Measurements from ENCODE around the gene VIL1. TPM values are rescaled to one million over a fixed set of nuclear protein-coding genes. Genes with fewer than 3 reads are reported as not detected.

Gene VIL1
- total and polyA plus RNA-seq, 2 of the 4 experiments (the other 2 are of a cell fraction), result not detected

DNA sequence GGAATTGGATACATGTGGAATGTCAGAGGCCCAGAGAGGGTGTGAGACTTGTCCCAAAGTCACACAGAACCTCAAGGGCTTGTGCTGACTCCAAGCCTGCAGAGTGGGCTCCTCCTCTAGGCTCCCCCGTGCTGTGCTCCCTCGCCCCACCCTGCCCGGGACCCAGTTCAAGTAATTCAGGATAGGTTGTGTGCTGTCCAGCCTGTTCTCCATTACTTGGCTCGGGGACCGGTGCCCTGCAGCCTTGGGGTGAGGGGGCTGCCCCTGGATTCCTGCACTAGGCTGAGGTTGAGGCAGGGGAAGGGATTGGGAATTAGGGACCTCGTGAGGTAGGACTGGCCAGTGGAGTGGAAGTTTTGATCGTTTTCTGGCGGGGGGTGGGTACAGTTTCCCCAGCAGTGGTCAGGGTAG lies 16.4 kb upstream of the VIL1 start:
- Histone ChIP-seq H3K27me3 (ENCODE audit: control insufficient read depth, insufficient read depth, low read length) (no peaks in the 10 kb centered on the region), H3K9me1 (ENCODE audit: insufficient read depth, low read length) (peaks cover 4% of the 10 kb centered on the region; the same call in 1 of the 2 replicates), H3K4me3 (ENCODE audit: insufficient read depth, low read depth, low read length) (no peak overlapping the region), H3K9me3 (ENCODE audit: control insufficient read depth, insufficient read depth, low read length) (no peaks in the 10 kb centered on the region), H3K14ac (replicated peaks; ENCODE audit: low read depth, low read length) (no peak overlapping the region), H3K79me1 (ENCODE audit: low read depth in 1 of 2, low read length in 2 of 2) (peaks cover 4 to 36% of the 10 kb centered on the region in 2 experiments; a peak in 3 of 4 replicates), H2AFZ (replicated peaks; ENCODE audit: low read length, poor library complexity) (no peak overlapping the region), H2BK5ac (ENCODE audit: low read depth, low read length, poor library complexity, severe bottlenecking) (no peak overlapping the region), H3K23ac (ENCODE audit: low read depth, low read length) (no peak overlapping the region), H2AK9ac (replicated peaks; ENCODE audit: low read depth, low read length, poor library complexity) (no peak overlapping the region), H4K91ac (ENCODE audit: insufficient read depth, low read depth, low read length) (no peak overlapping the region), H4K8ac (ENCODE audit: low read depth in 2 of 2, low read length in 2 of 2) (no peak overlapping the region), H3K4me1 (ENCODE audit: control insufficient read depth, insufficient read depth, low read length) (peaks cover 29% of the 10 kb centered on the region), H3K56ac (ENCODE audit: extremely low read depth, insufficient read depth, low read length) (no peak overlapping the region), H4K5ac (ENCODE audit: low read depth, low read length) (no peak overlapping the region), H3K4me2 (ENCODE audit: low read depth, low read length) (no peak overlapping the region), H3K4ac (ENCODE audit: low read depth, low read length) (no peak overlapping the region), H2BK20ac (ENCODE audit: low read depth, low read length) (no peak overlapping the region), H2BK15ac (ENCODE audit: low read depth, low read length) (no peak overlapping the region), H3K36me3 (ENCODE audit: control insufficient read depth, insufficient read depth, low read length) (peaks cover 26% of the 10 kb centered on the region), H3K27ac (ENCODE audit: insufficient read depth, low read length) (no peak overlapping the region), H2AK5ac (ENCODE audit: low read depth, low read length) (no peak overlapping the region), H4K20me1 (ENCODE audit: insufficient read depth, low read length) (peaks cover 13% of the 10 kb centered on the region; the same call in 1 of the 2 replicates), H2BK120ac (ENCODE audit: low read depth, low read length) (no peak overlapping the region), H3K18ac (ENCODE audit: low read depth, low read length) (no peak overlapping the region), H3K9ac (ENCODE audit: low read depth, low read length) (no peak overlapping the region)
- WGBS, 2 experiments (ENCODE audit: extremely low coverage in 2 of 2, insufficient read length in 1 of 2), result 84% methylated on average over 5 of the region's 8 CpGs; no CpG with 5 or more reads in 1 of the 2 experiments
- DNase-seq (no peak), ATAC-seq (ENCODE audit: low read depth) (no peak)
- intact Hi-C loops (cut with micrococcal nuclease) (no loop called here), dilution Hi-C loops (cut with HindIII; ENCODE audit: low sequenced_read_pairs, unreplicated experiment) (no loop called here), in situ Hi-C loops (cut with MboI; ENCODE audit: low sequenced_read_pairs) (loop anchor here (10.0 kb wide), 1 partner anchor 252 kb away; the partner anchor contains the start of genes BCS1L and ZNF142)
- CTCF ChIA-PET, result no interaction called here
- POLR2A ChIA-PET (ENCODE audit: unreplicated experiment), result no interaction called here
- BruUV-seq (replicated peaks), result no TSS peak
- TF ChIP-seq RFX5 (IDR thresholded peaks at IDR 0.05; ENCODE audit: low read depth, low read length) (no peak), POLR2A (IDR thresholded peaks at IDR 0.05; ENCODE audit: low read depth, low read length) (no peak), FOS (IDR thresholded peaks at IDR 0.05; ENCODE audit: low read depth, low read length) (no peak), NFE2L2 (IDR thresholded peaks at IDR 0.05; ENCODE audit: low read depth, low read length) (no peak), SMC3 (IDR thresholded peaks at IDR 0.05; ENCODE audit: low read depth, low read length) (no peak), RAD21 (IDR thresholded peaks at IDR 0.05; ENCODE audit: low read length) (no peak), CEBPB (IDR thresholded peaks at IDR 0.05; ENCODE audit: low read depth, low read length) (no peak), RCOR1 (IDR thresholded peaks at IDR 0.05; ENCODE audit: insufficient replicate concordance, low read length) (no peak), CHD1 (IDR thresholded peaks at IDR 0.05; ENCODE audit: low read depth, low read length) (no peak), BHLHE40 (IDR thresholded peaks at IDR 0.05; ENCODE audit: low read depth, low read length) (no peak), MAFK (IDR thresholded peaks at IDR 0.05; ENCODE audit: low read depth, low read length) (no peak), MXI1 (IDR thresholded peaks at IDR 0.05; ENCODE audit: borderline replicate concordance, low read depth, low read length) (no peak), MAZ (IDR thresholded peaks at IDR 0.05; ENCODE audit: borderline replicate concordance, low read depth, low read length) (no peak)
- TF ChIP-seq, protein P1, sequence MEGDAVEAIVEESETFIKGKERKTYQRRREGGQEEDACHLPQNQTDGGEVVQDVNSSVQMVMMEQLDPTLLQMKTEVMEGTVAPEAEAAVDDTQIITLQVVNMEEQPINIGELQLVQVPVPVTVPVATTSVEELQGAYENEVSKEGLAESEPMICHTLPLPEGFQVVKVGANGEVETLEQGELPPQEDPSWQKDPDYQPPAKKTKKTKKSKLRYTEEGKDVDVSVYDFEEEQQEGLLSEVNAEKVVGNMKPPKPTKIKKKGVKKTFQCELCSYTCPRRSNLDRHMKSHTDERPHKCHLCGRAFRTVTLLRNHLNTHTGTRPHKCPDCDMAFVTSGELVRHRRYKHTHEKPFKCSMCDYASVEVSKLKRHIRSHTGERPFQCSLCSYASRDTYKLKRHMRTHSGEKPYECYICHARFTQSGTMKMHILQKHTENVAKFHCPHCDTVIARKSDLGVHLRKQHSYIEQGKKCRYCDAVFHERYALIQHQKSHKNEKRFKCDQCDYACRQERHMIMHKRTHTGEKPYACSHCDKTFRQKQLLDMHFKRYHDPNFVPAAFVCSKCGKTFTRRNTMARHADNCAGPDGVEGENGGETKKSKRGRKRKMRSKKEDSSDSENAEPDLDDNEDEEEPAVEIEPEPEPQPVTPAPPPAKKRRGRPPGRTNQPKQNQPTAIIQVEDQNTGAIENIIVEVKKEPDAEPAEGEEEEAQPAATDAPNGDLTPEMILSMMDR (conservative IDR thresholded peaks at IDR 0.05; ENCODE audit: low read depth, low read length), result no peak
- TF ChIP-seq, protein P2, sequence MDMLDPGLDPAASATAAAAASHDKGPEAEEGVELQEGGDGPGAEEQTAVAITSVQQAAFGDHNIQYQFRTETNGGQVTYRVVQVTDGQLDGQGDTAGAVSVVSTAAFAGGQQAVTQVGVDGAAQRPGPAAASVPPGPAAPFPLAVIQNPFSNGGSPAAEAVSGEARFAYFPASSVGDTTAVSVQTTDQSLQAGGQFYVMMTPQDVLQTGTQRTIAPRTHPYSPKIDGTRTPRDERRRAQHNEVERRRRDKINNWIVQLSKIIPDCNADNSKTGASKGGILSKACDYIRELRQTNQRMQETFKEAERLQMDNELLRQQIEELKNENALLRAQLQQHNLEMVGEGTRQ (IDR thresholded peaks at IDR 0.05; ENCODE audit: low read depth, low read length), result no peak
- TF ChIP-seq, protein P3, sequence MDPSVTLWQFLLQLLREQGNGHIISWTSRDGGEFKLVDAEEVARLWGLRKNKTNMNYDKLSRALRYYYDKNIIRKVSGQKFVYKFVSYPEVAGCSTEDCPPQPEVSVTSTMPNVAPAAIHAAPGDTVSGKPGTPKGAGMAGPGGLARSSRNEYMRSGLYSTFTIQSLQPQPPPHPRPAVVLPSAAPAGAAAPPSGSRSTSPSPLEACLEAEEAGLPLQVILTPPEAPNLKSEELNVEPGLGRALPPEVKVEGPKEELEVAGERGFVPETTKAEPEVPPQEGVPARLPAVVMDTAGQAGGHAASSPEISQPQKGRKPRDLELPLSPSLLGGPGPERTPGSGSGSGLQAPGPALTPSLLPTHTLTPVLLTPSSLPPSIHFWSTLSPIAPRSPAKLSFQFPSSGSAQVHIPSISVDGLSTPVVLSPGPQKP (IDR thresholded peaks at IDR 0.05; ENCODE audit: borderline replicate concordance, low read depth, low read length), result no peak
